Kidney tubule cell (primary cell): Measurements from ENCODE around the gene ALG1.

Source experiments
- DNase-seq: peaks from one replicate; pipeline ENCODE4 v3.0.0-alpha.2; 2018; ENCODE audit warnings: low spot score

ALG1 gene

GRCh38 chr16:5045499-5046115 lies 26.0 kb upstream of the ALG1 start:
- DNase-seq, result no peak

GRCh38 chr16:5046914-5047313 lies 24.7 kb upstream of the ALG1 start:
- no peak for DNase-seq

GRCh38 chr16:5054876-5055865 lies 16.5 kb upstream of the ALG1 start:
- no peak for DNase-seq

GRCh38 chr16:5056352-5056751 lies 15.3 kb upstream of the ALG1 start:
- no peak for DNase-seq

GRCh38 chr16:5058476-5058875 lies 13.2 kb upstream of the ALG1 start:
- DNase-seq, result no peak

GRCh38 chr16:5059386-5060072 lies 12.1 kb upstream of the ALG1 start:
- DNase-seq, result no peak

GRCh38 chr16:5060073-5060641 lies 11.5 kb upstream of the ALG1 start:
- no peak for DNase-seq

- no peak for DNase-seq
Measured at GRCh38 chr16:5062051-5062450, 9.6 kb upstream of the ALG1 start.

GRCh38 chr16:5062790-5063765 lies 8.6 kb upstream of the ALG1 start:
- no peak for DNase-seq

GRCh38 chr16:5064915-5065314 lies 6.7 kb upstream of the ALG1 start:
- no peak for DNase-seq

GRCh38 chr16:5065326-5065725 lies 6.3 kb upstream of the ALG1 start:
- no peak for DNase-seq

GRCh38 chr16:5065813-5066212 lies 5.8 kb upstream of the ALG1 start, which contains the start of gene C16orf89:
Gene C16orf89 (minus strand): TSS chr16:5065956. CDS start chr16:5065908, 48 bp downstream.
- no peak for DNase-seq

- DNase-seq, result no peak
Measured at GRCh38 chr16:5066511-5066910, 5.1 kb upstream of the ALG1 start.

- DNase-seq, result no peak
Measured at GRCh38 chr16:5069048-5069447, 2.6 kb upstream of the ALG1 start.

- no peak for DNase-seq
Measured at GRCh38 chr16:5069854-5070253, 1.8 kb upstream of the ALG1 start.

GRCh38 chr16:5070431-5071186 lies 1.0 kb upstream of the ALG1 start:
- DNase-seq, result no peak

GRCh38 chr16:5071341-5071680 lies 332 bp upstream of the ALG1 start:
- no peak for DNase-seq

GRCh38 chr16:5072334-5073278 lies 963 bp downstream of the ALG1 start:
- peak; percentile 7 for DNase-seq

GRCh38 chr16:5073279-5073629 lies 1.6 kb downstream of the ALG1 start:
- no peak for DNase-seq
